Measurements from ENCODE around the gene HS2ST1.

DNA sequence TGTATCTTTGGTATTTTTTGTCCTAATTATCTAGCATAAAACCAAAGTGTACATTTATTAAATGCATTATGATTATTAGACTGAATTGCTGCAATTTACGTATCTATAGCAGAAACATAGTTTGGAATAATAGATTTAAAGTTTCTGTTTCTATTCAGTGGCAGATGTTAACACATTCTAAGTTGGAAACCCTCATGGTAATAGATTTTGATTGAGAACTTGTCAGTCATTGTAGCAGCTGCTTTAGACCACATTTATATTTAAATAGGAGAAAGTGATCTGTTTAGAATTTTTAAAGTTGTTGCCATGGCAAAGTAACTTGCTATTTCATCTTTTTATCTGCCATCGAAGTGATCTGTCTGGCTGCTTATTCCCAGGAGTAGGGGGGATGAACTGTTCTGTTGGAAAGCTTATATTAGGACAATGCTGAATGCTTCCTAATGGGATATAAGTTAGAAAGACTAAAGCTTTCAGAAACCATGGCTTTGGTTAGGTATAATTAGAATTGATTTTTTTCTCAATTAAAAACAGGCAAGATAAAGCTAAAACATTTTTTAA is 61.6 kb downstream of the HS2ST1 start:
- no peak for TF ChIP-seq POLR2A (IDR thresholded peaks at IDR 0.05)
- TF ChIP-seq, protein P1, sequence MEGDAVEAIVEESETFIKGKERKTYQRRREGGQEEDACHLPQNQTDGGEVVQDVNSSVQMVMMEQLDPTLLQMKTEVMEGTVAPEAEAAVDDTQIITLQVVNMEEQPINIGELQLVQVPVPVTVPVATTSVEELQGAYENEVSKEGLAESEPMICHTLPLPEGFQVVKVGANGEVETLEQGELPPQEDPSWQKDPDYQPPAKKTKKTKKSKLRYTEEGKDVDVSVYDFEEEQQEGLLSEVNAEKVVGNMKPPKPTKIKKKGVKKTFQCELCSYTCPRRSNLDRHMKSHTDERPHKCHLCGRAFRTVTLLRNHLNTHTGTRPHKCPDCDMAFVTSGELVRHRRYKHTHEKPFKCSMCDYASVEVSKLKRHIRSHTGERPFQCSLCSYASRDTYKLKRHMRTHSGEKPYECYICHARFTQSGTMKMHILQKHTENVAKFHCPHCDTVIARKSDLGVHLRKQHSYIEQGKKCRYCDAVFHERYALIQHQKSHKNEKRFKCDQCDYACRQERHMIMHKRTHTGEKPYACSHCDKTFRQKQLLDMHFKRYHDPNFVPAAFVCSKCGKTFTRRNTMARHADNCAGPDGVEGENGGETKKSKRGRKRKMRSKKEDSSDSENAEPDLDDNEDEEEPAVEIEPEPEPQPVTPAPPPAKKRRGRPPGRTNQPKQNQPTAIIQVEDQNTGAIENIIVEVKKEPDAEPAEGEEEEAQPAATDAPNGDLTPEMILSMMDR (IDR thresholded peaks at IDR 0.05): no peak
